NCI-H1694 treated with DMSO at 0.1 percent for 48 hours (cell line): ENCODE measurements around the gene ATP10B.

Experiments
- DNase-seq: peaks from one replicate; lab custom pipeline; 2025; lab: John Stamatoyannopoulos, UW

Gene ATP10B

DNA sequence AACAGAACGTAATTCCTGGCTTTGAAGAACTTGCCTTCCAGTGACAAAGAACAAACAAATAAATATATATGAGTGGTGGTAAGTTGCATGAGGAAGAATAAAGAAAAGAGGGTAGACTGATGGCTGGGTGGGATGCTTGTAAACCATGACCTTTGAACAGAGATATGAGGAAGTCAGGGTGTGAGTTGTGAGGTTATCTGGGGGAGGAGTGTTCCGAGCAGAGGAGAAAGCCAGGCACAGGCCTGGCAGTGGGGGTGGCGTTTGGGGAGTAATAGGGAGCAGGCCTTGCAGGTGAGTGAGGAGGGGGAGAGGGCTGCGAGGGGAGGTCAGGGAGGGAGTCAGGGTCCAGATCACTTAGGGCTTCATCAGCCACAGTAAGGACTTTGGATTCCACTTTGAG, 217.0 kb downstream of the ATP10B start:
- DNase-seq, result no peak

DNA sequence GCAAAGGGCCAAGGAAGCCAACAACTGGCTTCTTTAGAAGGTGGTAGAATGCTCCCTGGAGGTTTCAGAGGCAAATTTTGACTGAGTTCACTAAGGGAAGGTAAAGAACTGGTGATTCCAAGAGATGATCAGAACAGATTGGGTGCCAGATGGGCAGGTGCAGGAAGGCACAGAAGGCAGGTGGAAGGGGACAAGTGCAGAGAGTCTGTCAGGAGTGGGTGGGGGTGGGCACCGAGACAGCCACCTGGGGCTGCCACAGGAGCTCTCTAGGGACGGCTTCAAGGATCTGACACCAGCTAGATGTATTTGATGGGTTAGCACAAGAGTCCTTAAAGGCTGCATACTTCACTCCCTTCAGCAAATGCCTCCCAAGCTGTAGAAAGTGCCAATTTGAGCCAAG, 223.0 kb downstream of the ATP10B start:
- DNase-seq, result no peak

DNA sequence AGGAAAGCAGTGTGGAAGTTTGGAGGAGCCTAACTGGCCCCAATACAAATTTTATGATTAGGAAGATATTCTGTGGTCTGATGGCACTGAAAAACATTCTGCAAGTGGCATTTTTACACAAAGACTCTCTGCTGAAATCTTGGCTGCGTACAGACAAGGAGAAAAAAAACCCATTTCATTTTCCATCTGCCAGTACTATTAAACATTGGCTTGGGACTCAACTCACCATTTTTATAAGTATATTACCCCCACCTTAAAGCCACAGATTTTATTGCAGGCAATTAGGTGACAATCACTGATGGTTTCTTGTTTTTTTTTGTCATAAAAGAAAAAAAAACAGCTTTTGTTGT, 223.4 kb downstream of the ATP10B start:
- DNase-seq, result no peak

DNA sequence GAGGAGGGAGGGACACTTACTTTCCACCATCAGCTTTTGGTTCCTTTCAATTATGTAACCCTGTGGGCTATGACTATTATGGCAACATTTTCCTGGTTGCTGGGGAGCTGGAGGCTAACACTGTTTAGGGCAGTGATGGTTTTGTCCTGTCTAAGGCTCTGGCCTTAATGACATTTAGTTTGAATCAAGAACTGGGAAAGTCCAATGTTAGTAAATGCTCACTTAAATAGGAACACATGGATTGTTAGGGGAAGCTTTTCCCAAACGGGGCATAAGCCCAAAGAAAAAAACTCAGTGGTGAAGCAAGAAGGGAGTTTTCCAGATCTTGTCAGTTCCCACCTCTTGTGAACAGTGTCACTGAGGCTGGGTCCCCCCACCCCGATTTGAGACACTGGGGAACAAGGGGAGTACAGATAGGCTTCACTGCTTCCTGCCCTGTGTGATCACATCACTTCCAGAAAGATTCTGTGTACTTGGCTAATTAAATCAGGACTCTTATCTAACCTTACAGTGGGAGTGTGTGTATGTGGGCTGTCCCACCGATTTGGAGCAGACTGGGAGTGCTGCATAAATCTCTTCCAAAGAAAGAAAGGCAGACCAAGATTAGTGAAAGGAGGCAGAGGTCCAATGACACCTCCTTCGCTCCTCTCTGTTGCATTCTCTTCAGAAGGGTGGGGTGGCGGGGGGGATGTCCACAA, 223.9 kb downstream of the ATP10B start:
- DNase-seq, result no peak

DNA sequence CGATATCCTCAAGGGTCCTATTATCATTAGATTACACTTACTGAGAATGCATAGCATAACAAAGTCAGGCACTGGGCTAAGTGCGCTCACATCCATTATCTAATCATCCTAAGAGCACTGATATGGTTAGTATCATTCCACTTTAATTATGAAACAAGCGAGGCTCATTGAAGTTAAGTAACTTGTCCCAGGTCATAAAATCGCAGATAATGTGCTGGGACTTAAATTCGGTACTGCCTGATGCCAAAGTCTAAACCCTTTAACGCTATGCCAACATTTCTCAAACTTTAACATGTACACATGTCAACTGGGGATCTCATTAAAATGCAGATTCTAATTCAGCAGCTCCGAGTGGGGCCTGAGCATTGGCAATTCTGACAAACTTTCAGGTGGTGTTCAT, 225.7 kb downstream of the ATP10B start:
- no peak for DNase-seq

DNA sequence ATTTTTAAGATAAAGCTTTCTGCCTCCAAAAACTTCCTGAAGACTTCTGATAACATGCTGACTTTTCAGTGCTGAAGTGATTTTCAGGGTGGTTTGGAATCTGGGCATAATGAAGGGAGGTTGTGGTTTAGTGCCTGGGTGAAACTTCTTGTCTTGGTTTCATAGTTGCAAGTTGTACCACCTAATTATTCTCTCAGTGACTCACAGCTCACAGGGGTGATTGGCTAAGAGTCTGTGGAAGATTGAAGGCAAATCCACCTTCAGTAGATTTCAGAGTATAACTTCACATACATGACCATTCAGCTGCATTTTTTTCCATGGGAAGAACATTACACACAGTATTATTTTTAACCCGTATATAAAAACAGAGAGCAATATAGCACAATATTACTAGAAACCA, 230.5 kb downstream of the ATP10B start:
- DNase-seq, result no peak

DNA sequence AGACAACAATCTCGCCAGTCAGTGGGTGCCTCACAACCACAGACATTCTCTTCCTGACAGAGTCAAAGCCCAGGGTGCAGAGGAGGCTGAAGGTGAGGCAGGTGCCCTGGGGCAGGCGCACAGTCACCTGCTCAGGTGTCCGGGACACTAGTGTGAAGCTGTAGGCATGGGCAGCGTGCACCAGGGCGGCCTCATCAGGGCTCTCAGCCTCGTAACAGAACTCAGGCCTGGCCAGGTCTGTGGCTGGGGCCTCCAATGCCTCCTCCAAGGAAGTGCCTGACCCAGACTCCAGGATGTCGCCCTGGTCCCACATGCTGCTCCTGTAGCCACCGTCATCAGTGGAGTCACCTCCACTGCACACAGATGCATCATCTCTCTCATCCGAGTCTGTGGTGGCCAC, 231.6 kb downstream of the ATP10B start:
- DNase-seq, result no peak

DNA sequence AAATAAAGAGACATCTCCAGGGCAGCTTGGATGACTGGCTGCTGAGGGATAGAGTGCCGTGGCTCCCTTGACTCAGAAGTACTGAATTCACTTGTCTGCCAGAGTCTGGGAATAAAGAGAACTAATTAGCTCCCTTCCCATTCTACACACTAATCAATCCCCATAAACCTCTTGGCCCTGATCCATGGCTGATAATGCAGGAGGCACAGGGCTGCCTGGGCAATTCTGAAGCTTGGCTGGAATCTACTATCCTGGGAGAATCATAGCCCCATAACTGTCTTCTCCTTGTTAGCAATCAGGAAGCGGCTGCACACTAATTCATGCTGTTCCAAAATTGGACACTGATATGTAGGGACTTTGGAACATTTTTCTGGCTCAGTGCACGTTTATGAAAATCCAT, 232.6 kb downstream of the ATP10B start:
- no peak for DNase-seq

DNA sequence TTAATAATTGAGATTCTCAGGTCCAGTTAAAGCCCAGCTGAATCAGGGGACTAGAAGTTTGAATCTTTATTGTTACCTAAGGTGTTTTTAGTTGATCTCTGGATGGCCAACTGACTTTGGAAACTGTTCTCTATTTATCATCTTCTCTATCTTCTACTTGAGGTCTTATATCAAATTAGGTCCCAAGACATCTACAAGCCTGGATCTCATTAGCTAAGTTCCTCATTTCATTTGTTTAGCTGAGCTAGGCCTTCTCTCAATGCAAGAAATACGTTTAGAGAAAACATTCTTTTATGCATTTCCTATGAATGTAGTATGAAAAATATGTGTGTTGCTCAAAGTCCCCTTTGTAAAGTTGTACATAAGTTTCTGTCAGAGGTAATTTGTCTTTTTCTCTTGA, 233.7 kb downstream of the ATP10B start:
- DNase-seq, result no peak

DNA sequence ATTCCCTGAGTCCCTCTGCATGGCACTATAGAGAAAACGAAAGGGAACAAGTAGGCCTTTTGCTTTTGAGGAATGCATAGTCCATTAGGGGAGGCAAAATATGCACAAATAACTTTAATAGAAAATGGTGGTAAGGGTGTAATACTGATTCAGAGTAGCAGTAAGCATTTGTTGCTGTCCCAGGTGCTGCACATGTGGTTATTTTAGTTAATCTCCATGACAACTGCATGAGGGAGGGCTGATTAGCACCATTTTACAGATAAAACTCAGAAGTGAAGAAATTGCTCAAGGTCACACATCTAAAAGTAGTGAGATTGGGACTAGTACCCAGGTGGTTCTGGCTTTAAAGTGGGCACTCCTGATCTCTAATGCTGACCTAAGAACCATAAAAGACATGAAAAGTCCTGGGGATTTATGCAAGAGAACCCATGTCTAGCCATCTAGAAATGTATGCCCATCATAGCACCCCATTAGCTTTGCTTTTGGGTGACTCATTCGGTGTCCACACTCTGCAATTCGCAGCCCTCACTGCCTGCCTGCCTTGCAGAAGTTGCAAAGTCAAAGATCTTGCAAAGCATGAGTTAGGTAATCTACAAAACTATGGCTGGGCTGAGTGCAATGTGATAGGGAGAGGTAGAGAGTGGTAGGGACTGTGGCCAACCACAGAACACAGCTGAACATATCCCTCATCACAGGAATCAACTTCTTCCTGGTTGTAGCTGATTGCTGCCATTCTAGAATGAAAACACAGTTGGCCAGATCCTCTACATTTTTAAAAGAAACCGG, 235.1 kb downstream of the ATP10B start:
- no peak for DNase-seq

DNA sequence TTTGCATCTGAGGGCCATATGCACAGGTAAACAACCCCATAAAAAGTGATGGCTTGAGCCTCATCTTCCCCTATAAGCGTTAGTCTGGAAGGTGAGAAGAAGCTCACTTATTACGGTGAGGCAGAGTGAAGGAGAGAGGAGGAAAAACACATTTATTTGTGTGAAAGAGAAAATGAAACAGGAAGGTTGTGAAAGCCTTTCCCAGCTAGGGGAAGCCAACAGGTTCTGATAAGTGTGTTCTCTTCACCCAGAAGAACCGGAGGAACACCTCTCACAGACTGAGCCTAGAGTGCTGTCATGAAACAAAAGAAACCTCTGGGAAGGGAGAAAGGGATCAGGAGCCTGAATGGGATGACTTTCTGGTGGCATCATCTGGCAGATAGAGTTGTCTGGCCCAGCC, 237.9 kb downstream of the ATP10B start:
- DNase-seq, result no peak

DNA sequence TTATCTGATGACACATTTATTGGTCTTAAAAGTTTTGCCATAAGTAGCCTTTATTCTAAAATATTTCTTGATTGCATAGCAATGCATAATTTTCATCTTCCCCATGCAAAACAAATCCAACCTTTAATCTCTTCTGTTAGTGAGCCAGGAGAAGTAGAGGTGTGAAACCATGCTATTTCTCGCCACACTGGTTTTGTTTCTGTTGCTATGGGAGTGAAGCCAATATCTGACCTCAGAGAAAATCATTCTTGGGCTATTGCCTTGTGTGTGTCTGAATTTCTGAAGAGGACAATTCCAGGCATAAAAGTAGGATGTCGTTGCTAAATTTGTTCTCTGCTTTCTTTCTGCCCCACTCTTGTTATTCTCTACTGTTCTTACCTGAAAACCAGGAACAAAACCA, 246.7 kb downstream of the ATP10B start:
- DNase-seq, result no peak

DNA sequence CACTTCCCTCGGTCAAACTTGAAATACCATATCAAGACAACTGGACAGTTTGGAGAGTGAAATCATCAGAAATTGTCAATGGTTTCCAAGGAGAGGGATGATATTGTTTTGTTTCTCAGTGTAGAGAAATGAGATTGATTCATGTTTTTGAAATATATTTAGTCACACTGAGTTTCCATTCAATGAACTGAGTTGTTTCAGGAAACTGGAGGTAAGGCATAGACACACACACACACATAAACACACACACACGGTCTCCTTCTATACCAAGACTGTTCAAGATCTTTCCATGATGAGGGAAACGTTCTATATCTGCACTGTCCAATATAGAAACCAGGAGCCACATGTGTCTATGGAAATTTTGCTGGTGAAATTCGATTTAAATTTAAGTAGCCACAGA, 247.5 kb downstream of the ATP10B start:
- no peak for DNase-seq

DNA sequence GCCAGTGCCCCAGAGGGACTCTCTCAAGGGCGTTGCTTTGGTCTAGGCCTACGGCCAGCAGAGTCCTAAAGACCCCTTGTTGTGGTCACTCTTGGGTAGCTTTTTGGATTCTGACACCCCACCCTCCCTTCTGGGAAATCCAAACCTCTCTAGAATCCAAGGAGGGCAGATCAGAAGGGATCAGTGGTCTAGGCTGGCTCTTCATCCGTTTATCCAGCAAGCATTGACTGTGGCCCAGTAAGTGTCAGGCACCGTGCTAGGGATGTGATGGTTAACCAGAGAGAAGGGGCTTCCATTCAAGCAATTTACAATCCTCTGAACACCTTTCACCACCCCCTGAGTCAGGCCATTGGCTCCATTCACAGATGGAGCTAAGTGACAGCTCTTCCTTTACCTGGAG, 249.3 kb downstream of the ATP10B start:
- DNase-seq, result no peak

DNA sequence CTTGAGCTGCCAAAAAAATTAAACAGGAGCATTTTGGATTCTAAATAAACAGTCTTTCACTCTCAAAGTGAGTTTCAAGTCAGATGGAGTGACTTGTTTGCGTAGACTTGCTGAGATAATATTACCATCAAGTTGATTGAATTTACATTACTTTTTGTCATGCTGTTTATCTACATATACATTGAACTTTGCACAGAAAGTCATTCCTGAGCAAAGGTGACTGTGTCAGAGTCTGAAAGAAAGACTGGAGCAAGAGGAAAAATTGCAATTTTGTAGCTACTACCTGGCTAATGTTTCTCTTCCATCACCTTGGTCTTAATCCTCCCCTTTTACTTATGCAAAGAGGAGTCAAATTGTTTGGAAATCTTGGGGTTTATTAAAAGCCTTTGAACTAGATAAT, 251.0 kb downstream of the ATP10B start:
- no peak for DNase-seq

DNA sequence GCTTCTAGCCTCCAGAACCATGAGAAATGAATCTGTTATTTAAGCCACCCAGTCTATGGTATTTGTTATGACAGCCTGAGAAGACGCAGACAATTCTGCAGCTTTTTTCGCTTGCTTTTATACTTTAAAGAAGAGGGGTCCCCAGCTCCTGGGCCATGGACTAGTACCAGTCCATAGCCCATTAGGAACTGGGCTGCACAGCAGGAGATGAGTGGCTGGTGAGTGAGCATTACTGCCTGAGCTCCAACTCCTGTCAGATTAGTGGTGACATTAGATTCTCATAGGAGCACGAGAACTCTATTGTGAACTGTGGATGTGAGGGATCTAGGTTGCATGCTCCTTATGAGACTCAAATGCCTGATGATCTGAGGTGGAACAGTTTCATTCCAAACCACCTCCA, 278.7 kb downstream of the ATP10B start:
- no peak for DNase-seq

DNA sequence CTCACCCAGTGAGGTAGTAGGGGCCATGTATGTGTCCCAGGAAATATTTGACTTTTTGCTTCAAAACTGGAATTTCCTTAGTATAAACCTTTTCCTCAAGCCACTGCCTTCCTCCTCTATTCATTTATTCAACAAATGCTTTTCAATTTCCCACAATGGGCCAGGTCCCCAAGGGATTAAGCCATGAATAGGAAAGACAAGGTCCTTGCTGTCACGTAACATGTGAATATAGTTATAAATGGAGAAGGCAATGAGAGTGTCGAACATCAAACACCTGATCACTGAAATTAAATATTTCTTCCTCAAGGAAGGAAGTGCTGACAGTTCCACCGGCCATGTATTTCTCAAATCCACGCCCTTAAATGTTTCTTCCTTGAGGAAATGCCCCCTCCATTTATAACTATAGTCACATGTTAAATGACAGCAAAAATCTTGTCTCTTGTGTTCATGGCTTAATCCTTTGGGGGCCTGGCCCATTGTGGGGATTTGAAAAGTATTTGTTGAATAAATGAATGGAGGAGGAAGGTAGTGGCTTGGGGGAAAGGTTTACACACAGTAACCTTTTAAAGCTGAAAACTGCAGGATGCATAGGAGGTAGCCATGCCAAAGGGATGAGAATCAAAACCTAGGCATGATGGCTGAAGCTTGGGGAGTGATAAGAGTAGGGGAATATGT, 284.8 kb downstream of the ATP10B start:
- no peak for DNase-seq

DNA sequence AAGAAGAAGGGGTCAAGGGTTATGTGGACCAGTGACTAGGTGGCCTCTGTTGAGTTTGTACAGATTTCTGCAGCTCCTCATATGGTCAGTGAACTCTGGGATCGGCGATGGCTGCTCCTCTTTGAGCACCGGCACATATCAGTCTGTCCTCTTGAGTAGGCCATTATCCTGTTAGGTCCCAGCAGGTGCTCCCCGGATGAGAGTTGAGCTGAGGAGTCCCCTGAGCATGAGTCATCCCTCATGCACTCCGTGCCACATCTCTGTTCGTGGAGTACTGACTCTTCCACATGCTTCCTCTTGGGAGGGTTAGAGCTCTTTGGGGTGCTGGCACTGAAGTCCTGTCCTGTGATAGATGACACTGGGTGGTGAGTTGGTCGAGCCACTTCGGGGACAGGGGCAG, 286.6 kb downstream of the ATP10B start:
- DNase-seq, result no peak

DNA sequence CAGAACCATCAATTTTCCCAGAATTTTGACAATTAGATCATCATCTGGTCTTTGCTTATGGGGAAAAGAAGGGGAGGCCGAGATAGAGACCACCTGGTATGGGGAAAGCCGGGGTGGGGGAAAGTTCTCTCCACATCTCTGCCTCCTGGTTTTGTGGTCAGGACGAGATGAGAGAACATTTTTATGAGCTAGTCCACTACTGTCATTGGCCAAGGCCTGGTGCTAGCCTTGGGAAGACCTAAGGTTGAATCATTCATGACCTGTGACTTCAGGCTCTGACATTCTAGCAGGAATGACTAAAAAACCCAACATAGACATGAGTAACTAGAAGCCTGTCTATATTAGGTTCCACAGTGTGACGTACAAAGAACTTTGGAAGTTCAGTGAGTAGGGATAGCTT, 295.2 kb downstream of the ATP10B start:
- no peak for DNase-seq

DNA sequence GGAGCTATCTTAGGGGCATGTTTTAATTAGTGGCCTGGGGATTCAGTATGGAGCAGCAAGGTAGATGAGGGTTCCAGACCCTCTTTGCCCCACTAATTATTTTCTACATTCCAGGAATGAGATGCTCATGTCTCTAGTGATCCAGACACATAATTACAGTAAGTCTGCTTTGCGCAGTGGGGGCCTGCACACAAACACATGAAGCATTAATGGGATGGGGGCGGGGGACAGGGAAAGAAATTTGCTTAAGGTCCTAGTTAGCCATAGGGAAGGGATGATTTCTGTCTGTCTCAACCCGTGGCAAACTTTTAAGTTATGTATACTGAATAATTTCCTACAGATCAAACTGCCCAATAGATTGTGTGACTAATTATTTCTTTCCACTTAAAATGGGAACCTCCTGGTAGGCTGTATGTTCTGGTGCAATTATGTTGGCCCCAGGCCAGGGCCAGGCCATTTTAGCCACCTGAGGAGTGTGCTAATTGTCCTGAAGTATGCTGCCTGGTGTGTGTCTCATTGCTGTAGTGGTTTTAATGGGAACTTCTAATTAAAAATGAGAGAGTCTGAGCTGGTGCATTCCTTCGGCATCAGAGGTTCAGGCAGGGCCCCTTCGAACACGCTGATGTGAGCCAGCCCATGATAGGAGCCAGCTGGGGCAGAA, 295.9 kb downstream of the ATP10B start:
- no peak for DNase-seq

DNA sequence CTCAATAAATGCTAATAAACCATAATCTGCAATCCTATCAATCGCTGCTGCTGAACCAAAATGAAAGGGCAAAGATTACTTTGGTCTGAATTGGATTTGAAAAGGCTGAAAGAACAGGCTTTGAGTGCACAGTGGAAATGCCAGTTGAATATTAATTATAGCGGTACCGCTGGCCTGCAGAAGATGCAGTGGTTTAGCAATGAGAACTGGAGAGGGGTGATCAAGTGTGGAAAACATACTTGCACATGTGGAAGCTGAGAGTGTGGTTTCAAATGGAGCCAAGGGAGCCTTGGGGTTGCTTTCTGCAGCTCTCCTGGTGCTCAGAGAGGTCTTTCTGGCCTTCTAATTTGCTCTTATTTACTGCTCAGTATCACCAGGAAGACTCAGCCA, 296.4 kb downstream of the ATP10B start:
- no peak for DNase-seq

DNA sequence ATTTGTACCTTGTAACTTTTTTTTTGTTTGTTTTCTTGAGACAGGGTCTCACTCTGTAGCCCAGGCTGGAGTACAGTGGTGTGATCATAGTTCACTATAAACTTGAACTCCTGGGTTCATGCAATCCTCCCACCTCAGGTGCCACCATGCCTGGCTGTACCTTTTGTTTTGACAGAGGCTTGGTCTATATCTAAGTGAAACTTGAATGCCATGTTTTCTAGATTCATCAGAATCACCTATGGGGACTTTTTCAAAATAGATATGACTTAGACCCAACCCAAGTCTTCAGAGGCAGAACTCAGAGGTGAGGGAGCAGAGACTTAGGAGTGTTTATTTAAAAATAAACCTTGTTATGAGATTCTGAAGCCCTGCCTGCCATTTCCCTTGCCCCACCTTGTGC, 301.9 kb downstream of the ATP10B start:
- DNase-seq, result no peak
